ENCODE measurements around the gene FEM1B. TPM values are rescaled to one million over a fixed set of nuclear protein-coding genes. Genes with fewer than 3 reads are reported as not detected.

FEM1B gene
- total RNA-seq, 2 experiments from 2014 or later = 32.9 to 37.6 TPM

- ChIA-PET CTCF (interaction anchor here (0.6 to 1.6 kb wide), 9 partner anchors 22 to 297 kb away, joined by 3 to 7 read pairs (median 3); no protein-coding TSS in a partner anchor), POLR2A (interaction anchor here (1.0 kb wide), 1 partner anchor 25 kb away, joined by 5 read pairs; the partner anchor contains the start of gene FEM1B)
Measured at GRCh38 chr15:68252925-68253534, 24.5 kb upstream of the FEM1B start.

- POLR2A ChIA-PET = interaction anchor here (1.0 kb wide), 1 partner anchor 20 kb away, joined by 3 read pairs; the partner anchor contains the start of gene FEM1B
Measured at GRCh38 chr15:68256675-68257450, 20.7 kb upstream of the FEM1B start.

GRCh38 chr15:68258692-68259091, 18.9 kb upstream of the FEM1B start:
- ChIA-PET CTCF (no interaction called here), POLR2A (no interaction called here)

More at GRCh38 chr15:68256675-68257450, 20.7 kb upstream of the FEM1B start:
- CTCF ChIA-PET = interaction anchor here (1.1 kb wide), 1 partner anchor 20 kb away, joined by 3 read pairs; the partner anchor contains the start of gene FEM1B

GRCh38 chr15:68259883-68260282, 17.7 kb upstream of the FEM1B start:
- ChIA-PET CTCF (interaction anchor here (0.7 kb wide), 1 partner anchor 29 kb away, joined by 3 read pairs; no protein-coding TSS in a partner anchor), POLR2A (no interaction called here)

- CTCF ChIA-PET = no interaction called here
- POLR2A ChIA-PET = no interaction called here
Measured at GRCh38 chr15:68261241-68261640, 16.3 kb upstream of the FEM1B start.

- ChIA-PET CTCF (no interaction called here), POLR2A (no interaction called here)
Measured at GRCh38 chr15:68261980-68262379, 15.6 kb upstream of the FEM1B start.

GRCh38 chr15:68262514-68263356, 14.8 kb upstream of the FEM1B start:
- ChIA-PET POLR2A (no interaction called here), CTCF (no interaction called here)

- ChIA-PET POLR2A (no interaction called here), CTCF (interaction anchor here (0.7 kb wide), 1 partner anchor 42 kb away, joined by 4 read pairs; no protein-coding TSS in a partner anchor)
Measured at GRCh38 chr15:68264282-68264681, 13.3 kb upstream of the FEM1B start.

- POLR2A ChIA-PET = no interaction called here
- CTCF ChIA-PET = interaction anchor here (0.7 kb wide), 1 partner anchor 41 kb away, joined by 4 read pairs; no protein-coding TSS in a partner anchor
Measured at GRCh38 chr15:68265081-68265480, 12.5 kb upstream of the FEM1B start.

GRCh38 chr15:68265674-68266073, 11.9 kb upstream of the FEM1B start:
- ChIA-PET POLR2A (no interaction called here), CTCF (no interaction called here)

GRCh38 chr15:68268405-68268804, 9.1 kb upstream of the FEM1B start:
- ChIA-PET POLR2A (no interaction called here), CTCF (no interaction called here)

- POLR2A ChIA-PET = no interaction called here
- CTCF ChIA-PET = no interaction called here
Measured at GRCh38 chr15:68271854-68272471, 5.6 kb upstream of the FEM1B start.

- ChIA-PET POLR2A (no interaction called here), CTCF (no interaction called here)
Measured at GRCh38 chr15:68272721-68273271, 4.7 kb upstream of the FEM1B start.

GRCh38 chr15:68274201-68274848, 3.2 kb upstream of the FEM1B start:
- POLR2A ChIA-PET = no interaction called here
- CTCF ChIA-PET = interaction anchor here (0.7 kb wide), 1 partner anchor 22 kb away, joined by 3 read pairs; no protein-coding TSS in a partner anchor

- CTCF ChIA-PET = interaction anchor here (0.7 kb wide), 1 partner anchor 22 kb away, joined by 3 read pairs; no protein-coding TSS in a partner anchor
- POLR2A ChIA-PET = no interaction called here
Measured at GRCh38 chr15:68275165-68275746, 2.3 kb upstream of the FEM1B start.

- ChIA-PET POLR2A (interaction anchor here (0.6 to 1.5 kb wide), 4 partner anchors 20 to 1208 kb away, joined by 3 to 7 read pairs (median 3); partner anchors contain the start of gene PIAS1), CTCF (interaction anchor here (0.7 to 1.4 kb wide), 3 partner anchors 17 to 413 kb away, joined by 3 read pairs; no protein-coding TSS in a partner anchor)
Measured at GRCh38 chr15:68276668-68277067, 877 bp upstream of the FEM1B start.

- ChIA-PET POLR2A (interaction anchor here (0.6 to 1.5 kb wide), 7 partner anchors 20 to 1208 kb away, joined by 3 to 7 read pairs (median 4); partner anchors contain the start of gene PIAS1), CTCF (interaction anchor here (0.6 to 1.4 kb wide), 5 partner anchors 17 to 414 kb away, joined by 3 read pairs; partner anchors contain the start of gene CLN6)
Measured at GRCh38 chr15:68277131-68277602, 378 bp upstream of the FEM1B start.

GRCh38 chr15:68278345-68278594, 725 bp downstream of the FEM1B start:
- POLR2A ChIA-PET = interaction anchor here (0.6 to 1.3 kb wide), 4 partner anchors 20 to 83 kb away, joined by 3 to 5 read pairs (median 4); no protein-coding TSS in a partner anchor
- CTCF ChIA-PET = interaction anchor here (1.1 to 1.4 kb wide), 2 partner anchors 49 to 415 kb away, joined by 3 read pairs; partner anchors contain the start of gene CLN6

Measured in activated CD8-positive, alpha-beta memory T cell treated with anti-CD3 and anti-CD28 coated beads for 36 hours (primary cell).